GM21390 (cell line): ENCODE results near the gene EBF4.
A peak's percentile ranks its signal among the peaks of the same experiment; 100 is the strongest.

ENCODE experiments used
- ATAC-seq: cut with Tn5 transposase; IDR thresholded peaks from one replicate; pipeline ENCODE4 v1.9.1; 2021; ENCODE audit not compliant: unreplicated experiment

EBF4 gene

GRCh38 chr20:2692036-2692885, at the start of gene EBF4:
Gene EBF4 (plus strand): TSS chr20:2692780. CDS start chr20:2693646, 866 bp downstream.
- no peak for ATAC-seq

- ATAC-seq, result no peak
Measured at GRCh38 chr20:2643708-2644107, 48.9 kb upstream of the EBF4 start.

- ATAC-seq, result peak; percentile 85
Measured at GRCh38 chr20:2651772-2652723, 40.5 kb upstream of the EBF4 start, which contains the start of gene NOP56. Gene NOP56 (plus strand): TSS chr20:2652632. CDS start chr20:2652661, 29 bp downstream.

- ATAC-seq, result peak; percentile 39
Measured at GRCh38 chr20:2652724-2653555, 39.6 kb upstream of the EBF4 start.

GRCh38 chr20:2653556-2654383, 38.8 kb upstream of the EBF4 start:
- no peak for ATAC-seq

- no peak for ATAC-seq
Measured at GRCh38 chr20:2654384-2654822, 38.2 kb upstream of the EBF4 start.

- no peak for ATAC-seq
Measured at GRCh38 chr20:2654831-2655230, 37.7 kb upstream of the EBF4 start.

GRCh38 chr20:2655331-2656116, 37.1 kb upstream of the EBF4 start:
- no peak for ATAC-seq

GRCh38 chr20:2656471-2657117, 36.0 kb upstream of the EBF4 start:
- no peak for ATAC-seq

- ATAC-seq, result no peak
Measured at GRCh38 chr20:2657241-2657640, 35.3 kb upstream of the EBF4 start.

GRCh38 chr20:2657674-2658073, 34.9 kb upstream of the EBF4 start:
- ATAC-seq, result no peak

GRCh38 chr20:2658414-2659354, 33.9 kb upstream of the EBF4 start:
- no peak for ATAC-seq

GRCh38 chr20:2659547-2659946, 33.0 kb upstream of the EBF4 start:
- ATAC-seq, result no peak

- no peak for ATAC-seq
Measured at GRCh38 chr20:2663364-2663886, 29.2 kb upstream of the EBF4 start.

GRCh38 chr20:2663887-2664719, 28.5 kb upstream of the EBF4 start, which contains the start of gene IDH3B:
Gene IDH3B (minus strand): TSS chr20:2664216. CDS start chr20:2664188, 28 bp downstream.
- ATAC-seq, result peak; percentile 86

GRCh38 chr20:2671977-2672376, 20.6 kb upstream of the EBF4 start:
- ATAC-seq, result no peak
